Astrocyte (in vitro differentiated cells and primary cell): ENCODE data around the gene C19orf85.

ENCODE experiments used
- CTCF ChIP-seq: IDR thresholded peaks from 2 replicates; pipeline ENCODE4 v1.5.1; 2011; ENCODE audit warnings: low read depth, mild to moderate bottlenecking, inconsistent platforms, low read length, moderate library complexity; ENCODE audit not compliant: insufficient read depth
- EZH2 ChIP-seq: IDR thresholded peaks from 2 replicates; pipeline ENCODE4 v1.6.1; 2012; ENCODE audit warnings: mild to moderate bottlenecking, low read length, inconsistent platforms; ENCODE audit not compliant: insufficient read depth

DNA sequence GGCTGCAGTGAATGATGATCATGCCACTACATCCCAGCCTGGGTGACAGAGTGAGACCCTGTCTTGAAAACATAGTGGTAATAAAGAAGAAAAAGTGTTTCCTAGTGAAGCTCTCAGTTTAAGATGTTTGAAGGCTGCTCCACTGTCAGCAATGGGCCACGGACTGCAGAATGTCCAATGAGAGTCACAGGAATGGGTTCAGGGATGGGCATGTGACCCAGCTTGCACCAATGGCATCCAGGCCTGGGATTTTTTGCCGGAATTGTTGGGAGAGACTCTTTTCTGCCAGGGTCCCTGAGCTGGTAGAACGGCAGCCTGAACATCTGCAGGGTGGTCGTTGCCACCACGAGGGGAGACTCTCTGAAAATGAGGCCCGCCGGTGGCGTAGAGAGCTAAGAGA lies 27.7 kb downstream of the C19orf85 start:
- no peak for TF ChIP-seq CTCF
- no peak for TF ChIP-seq EZH2
